Right lobe of liver (tissue), 6 donors: ENCODE measurements around the gene ZW10. TPM values are rescaled to one million over a fixed set of nuclear protein-coding genes. Genes with fewer than 3 reads are reported as not detected.

Experiments
- ATAC-seq, 4 donors: fragments of 200-7000 bp; cut with Tn5 transposase; one replicate each; pipeline ENCODE4 v1.9.1; 2020; ENCODE audit warnings: mild to moderate bottlenecking in 4 of 4, moderate library complexity in 4 of 4
- DNase-seq, 3 donors: peaks; one replicate each; pipeline ENCODE4 v3.0.0-alpha.2; 2020
- H3K27ac ChIP-seq, 3 donors: fragments of 200-600 bp; one replicate each; pipeline ENCODE4 v1.8.0; 2022
- H3K27me3 ChIP-seq, 2 donors: fragments of 200-600 bp; one replicate each; pipeline ENCODE4 v1.8.0; 2022
- H3K36me3 ChIP-seq, 4 donors: fragments of 200-600 bp; sonication (generic) in 1 of 4; one replicate each; pipeline versions ENCODE4 v1.5.1 to v1.8.0; 2017 to 2022; ENCODE audit warnings: control low read depth in 1 of 4
- H3K4me1 ChIP-seq, 4 donors: fragments of 200-600 bp; sonication (generic) in 1 of 4; one replicate each; pipeline versions ENCODE4 v1.5.1 to v1.8.0; 2017 to 2022; ENCODE audit warnings: control low read depth in 1 of 4
- H3K4me3 ChIP-seq, 3 donors: fragments of 200-600 bp; one replicate each; pipeline ENCODE4 v1.8.0; 2022
- H3K9me3 ChIP-seq, 4 donors: fragments of 200-600 bp; sonication (generic) in 1 of 4; one replicate each; pipeline versions ENCODE4 v1.5.1 to v1.8.0; 2017 to 2022; ENCODE audit warnings: control low read depth in 1 of 4
- POLR2A ChIP-seq: fragments of 450-650 bp; IDR thresholded peaks from one replicate; pipeline ENCODE4 v1.6.1; 2017; ENCODE audit warnings: antibody characterized with exemption, mild to moderate bottlenecking
- WGBS: methylation state at CpG from one replicate; pipeline ENCODE4 v1.1.6; 2018; ENCODE audit warnings: low coverage, low lambda C conversion rate; ENCODE audit not compliant: insufficient coverage; ENCODE audit errors: missing lambda C conversion rate; 5-methylcytosine and 5-hydroxymethylcytosine counted together
- intact Hi-C, 2 donors: fragments of 100-400 bp; cut with DNase I; formaldehyde crosslinking; loops; one replicate each; pipeline versions ENCODE4 v1.11.2 to v1.14.1; 2022
- total RNA-seq, 6 experiments: library from RNA; depleted of rRNA in 2 of 6; stranded (reverse); fragments of >200 nt in 2 of 6; fragmentation: NEBNext Ultra II Directional in 3 of 6; extraction: Animal tissue kit (Norgen Biotek cat#: 25700) in 3 of 6; gene quantifications; one replicate each; pipeline versions ENCODE4 v1.1.0 to v1.2.4, GENCODE V29; 2016 to 2023
- TF ChIP-seq, protein P1 (sequence below), 4 donors: fragments of 200-600 bp in 3 of 4; fragments of 450-650 bp in 1 of 4; IDR thresholded peaks; one replicate each; pipeline versions ENCODE4 v1.5.1 to v1.8.0; 2016 to 2022; ENCODE audit warnings: antibody characterized with exemption in 4 of 4, mild to moderate bottlenecking in 2 of 4
- donor health status: DM: no; HTN: yes; CAD: no.
- donor health status: DM: no; HTN: no; CAD: no.
- donor health status: DM: no; HTN: no; CAD: no.
- donor health status: DM: no; HTN: yes; CAD: no.
- donor health status: DM: no; HTN: yes; CAD: no.

The ZW10 gene
- total RNA-seq, 6 experiments from 2014 or later: 7.3 to 10.8 (median 8.5) TPM

DNA sequence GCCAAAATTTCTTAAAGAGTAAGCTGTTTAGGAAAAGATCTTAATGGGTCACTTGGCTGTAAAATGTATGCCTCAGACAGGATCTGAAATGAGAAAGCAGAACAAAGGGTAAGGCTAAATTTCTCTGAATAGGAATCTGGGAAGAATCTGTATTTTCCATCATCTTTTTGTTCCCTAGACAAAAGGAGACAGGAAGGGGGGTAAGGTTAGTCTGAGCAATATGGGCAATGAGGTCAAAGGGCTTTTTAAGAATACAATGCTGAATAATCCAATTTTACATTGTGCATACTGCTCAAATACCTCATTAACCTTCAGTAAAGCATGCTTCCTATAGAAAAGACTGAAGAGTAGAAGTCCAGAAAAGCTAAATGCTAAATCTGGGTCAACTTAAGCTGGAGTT lies 40.7 kb upstream of the ZW10 start:
- Histone ChIP-seq H3K36me3 (peaks cover 0 to 16% (median under 1%) of the 10 kb centered on the region in 4 donors), H3K27ac (no peak overlapping the region), H3K4me3 (no peak overlapping the region), H3K4me1 (no peaks in the 10 kb centered on the region), H3K9me3 (no peaks in the 10 kb centered on the region), H3K27me3 (no peaks in the 10 kb centered on the region)
- DNase-seq: no peak
- TF ChIP-seq, protein P1, sequence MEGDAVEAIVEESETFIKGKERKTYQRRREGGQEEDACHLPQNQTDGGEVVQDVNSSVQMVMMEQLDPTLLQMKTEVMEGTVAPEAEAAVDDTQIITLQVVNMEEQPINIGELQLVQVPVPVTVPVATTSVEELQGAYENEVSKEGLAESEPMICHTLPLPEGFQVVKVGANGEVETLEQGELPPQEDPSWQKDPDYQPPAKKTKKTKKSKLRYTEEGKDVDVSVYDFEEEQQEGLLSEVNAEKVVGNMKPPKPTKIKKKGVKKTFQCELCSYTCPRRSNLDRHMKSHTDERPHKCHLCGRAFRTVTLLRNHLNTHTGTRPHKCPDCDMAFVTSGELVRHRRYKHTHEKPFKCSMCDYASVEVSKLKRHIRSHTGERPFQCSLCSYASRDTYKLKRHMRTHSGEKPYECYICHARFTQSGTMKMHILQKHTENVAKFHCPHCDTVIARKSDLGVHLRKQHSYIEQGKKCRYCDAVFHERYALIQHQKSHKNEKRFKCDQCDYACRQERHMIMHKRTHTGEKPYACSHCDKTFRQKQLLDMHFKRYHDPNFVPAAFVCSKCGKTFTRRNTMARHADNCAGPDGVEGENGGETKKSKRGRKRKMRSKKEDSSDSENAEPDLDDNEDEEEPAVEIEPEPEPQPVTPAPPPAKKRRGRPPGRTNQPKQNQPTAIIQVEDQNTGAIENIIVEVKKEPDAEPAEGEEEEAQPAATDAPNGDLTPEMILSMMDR (IDR thresholded peaks at IDR 0.05): no peak
- no peak for TF ChIP-seq POLR2A
- intact Hi-C loops: no loop called here
- ATAC-seq: no peak

DNA sequence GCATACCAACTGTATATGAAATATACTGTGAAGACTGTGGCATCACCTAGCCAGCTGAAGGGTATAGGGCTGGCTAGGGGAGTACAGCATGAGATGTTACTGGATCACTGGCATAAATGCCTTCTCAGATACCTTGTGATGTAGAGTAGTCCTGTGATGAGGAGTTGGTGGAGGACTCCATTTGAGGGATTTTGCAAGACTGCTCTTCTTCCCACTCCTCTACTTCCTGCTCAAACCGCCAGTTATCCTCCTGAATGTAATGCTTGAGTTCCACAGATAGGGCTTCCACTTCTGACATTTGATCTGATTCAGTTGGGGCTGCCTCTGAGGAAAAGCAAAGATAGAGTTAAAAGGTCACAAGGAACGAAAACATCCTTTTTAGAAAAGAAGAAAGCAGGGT lies 35.4 kb upstream of the ZW10 start:
- ATAC-seq (no peak), DNase-seq (no peak)
- intact Hi-C loops: no loop called here
- H3K9me3 ChIP-seq: no peaks in the 10 kb centered on the region
- no peak overlapping the region for H3K27ac ChIP-seq
- 29% methylated on average over 2 of the region's 2 CpGs for whole genome bisulfite sequencing
- peaks cover 0 to 13% (median 9%) of the 10 kb centered on the region in 4 donors for H3K36me3 ChIP-seq
- no peak overlapping the region for H3K4me3 ChIP-seq
- TF ChIP-seq, protein P1 (IDR thresholded peaks at IDR 0.05): no peak
- no peak for TF ChIP-seq POLR2A
- no peaks in the 10 kb centered on the region for H3K4me1 ChIP-seq
- H3K27me3 ChIP-seq: no peaks in the 10 kb centered on the region

DNA sequence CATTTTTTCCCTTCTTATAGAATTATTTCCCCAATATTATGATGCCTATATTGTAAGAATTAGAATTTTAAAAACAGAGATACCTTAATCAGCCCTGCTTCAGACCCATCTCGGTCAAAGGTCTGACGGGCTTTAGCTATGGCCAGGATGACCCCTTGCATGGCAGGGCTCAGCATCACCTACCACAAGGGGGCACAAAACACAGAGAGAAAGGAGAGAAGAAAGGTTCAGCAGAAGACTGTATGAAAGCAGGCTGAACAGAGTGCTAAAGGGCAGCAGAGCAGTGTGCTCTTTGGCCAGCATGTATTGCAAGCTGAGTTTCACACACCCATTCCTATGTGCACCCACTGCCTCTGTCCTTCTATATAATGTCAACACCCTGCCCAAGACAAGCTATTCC lies 32.9 kb upstream of the ZW10 start:
- TF ChIP-seq POLR2A: no peak
- TF ChIP-seq, protein P1 (IDR thresholded peaks at IDR 0.05): peak; percentile 30 to 64 (median 48)
- Histone ChIP-seq H3K27me3 (no peaks in the 10 kb centered on the region), H3K4me1 (no peaks in the 10 kb centered on the region), H3K9me3 (no peaks in the 10 kb centered on the region), H3K36me3 (peaks cover 0 to 28% (median 11%) of the 10 kb centered on the region in 4 donors), H3K4me3 (no peak overlapping the region), H3K27ac (no peak overlapping the region)
- intact Hi-C loops: no loop called here
- ATAC-seq: peak; percentile 92 to 97 (median 95)
- DNase-seq: peak in 2 of 3 donors; percentile 25 to 52
- WGBS: 100% methylated on average over 2 of the region's 2 CpGs

DNA sequence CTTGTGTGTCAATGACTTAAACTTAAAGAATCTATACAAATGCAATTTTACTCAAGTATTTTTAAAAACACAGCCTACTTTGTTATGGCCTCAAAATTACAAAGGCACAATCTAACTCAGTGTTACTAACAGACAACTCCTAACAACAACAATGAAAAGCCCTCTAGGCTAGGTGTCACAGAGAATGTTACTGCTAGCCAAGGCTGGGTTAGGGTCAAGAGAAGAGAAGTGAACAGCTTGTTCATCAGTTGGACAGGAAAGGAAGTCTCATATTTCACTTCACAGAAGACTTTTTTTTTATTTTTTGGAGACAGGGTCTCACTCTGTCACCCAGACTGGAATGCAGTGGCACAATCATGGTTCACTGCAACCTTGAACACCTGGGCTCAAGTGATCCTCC lies 32.1 kb upstream of the ZW10 start:
- Histone ChIP-seq H3K4me1 (no peaks in the 10 kb centered on the region), H3K27me3 (no peaks in the 10 kb centered on the region), H3K27ac (no peak overlapping the region), H3K9me3 (no peaks in the 10 kb centered on the region), H3K4me3 (no peak overlapping the region), H3K36me3 (peaks cover 0 to 33% (median 11%) of the 10 kb centered on the region in 4 donors)
- intact Hi-C loops: no loop called here
- ATAC-seq: no peak
- DNase-seq: no peak
- TF ChIP-seq POLR2A: no peak
- TF ChIP-seq, protein P1 (IDR thresholded peaks at IDR 0.05): no peak

DNA sequence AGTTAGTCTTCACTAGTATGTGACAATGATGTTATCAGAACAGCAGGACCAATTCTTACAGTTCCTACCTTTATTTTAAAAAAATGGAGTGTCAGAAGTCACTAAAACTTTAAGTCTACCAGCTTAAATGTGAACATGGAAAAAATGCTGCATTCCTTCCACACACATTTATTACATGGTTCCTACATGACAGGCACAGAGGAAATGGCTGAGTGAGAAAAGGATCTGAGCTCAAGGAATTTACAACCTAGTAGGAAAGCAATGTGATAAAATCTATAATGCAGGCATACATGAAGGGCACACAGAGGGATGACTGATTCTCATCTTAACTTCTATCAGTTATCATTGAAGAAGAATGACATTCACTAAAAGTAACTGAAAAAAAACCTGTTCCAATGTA lies 29.1 kb upstream of the ZW10 start:
- intact Hi-C loops: no loop called here
- ATAC-seq (no peak), DNase-seq (no peak)
- Histone ChIP-seq H3K4me1 (no peaks in the 10 kb centered on the region), H3K27me3 (no peaks in the 10 kb centered on the region), H3K36me3 (peaks cover 0 to 40% (median 8%) of the 10 kb centered on the region in 4 donors), H3K27ac (no peak overlapping the region), H3K9me3 (no peaks in the 10 kb centered on the region), H3K4me3 (no peak overlapping the region)
- TF ChIP-seq, protein P1 (IDR thresholded peaks at IDR 0.05): no peak
- TF ChIP-seq POLR2A: no peak
